NCI-H82 (cell line): Measurements from ENCODE around the gene CASP8AP2.
"Not testable (repeated sequence)": the region's sequence is repeated elsewhere in the genome, so short reads cannot be mapped to it uniquely, and the experiment has no call there.

Experiments used
- DNase-seq: peaks from one replicate; lab custom pipeline; 2025; lab: John Stamatoyannopoulos, UW

The CASP8AP2 gene

GRCh38 chr6:89887452-89888137, 57.9 kb downstream of the CASP8AP2 start:
- no peak for DNase-seq

GRCh38 chr6:89888138-89888514, 58.4 kb downstream of the CASP8AP2 start:
- no peak for DNase-seq

GRCh38 chr6:89888871-89889270, 59.2 kb downstream of the CASP8AP2 start:
- no peak for DNase-seq

GRCh38 chr6:89890845-89891528, 61.3 kb downstream of the CASP8AP2 start:
- peak; percentile 70 for DNase-seq

- DNase-seq, result not testable (repeated sequence)
Observed at GRCh38 chr6:89892577-89892976, 62.9 kb downstream of the CASP8AP2 start.

GRCh38 chr6:89894169-89894568, 64.5 kb downstream of the CASP8AP2 start, which contains the start of gene GJA10:
TSS of gene GJA10 (plus strand) at chr6:89894469. CDS start at chr6:89894469, 0 bp downstream.
- DNase-seq, result no peak

GRCh38 chr6:89895276-89895874, 65.7 kb downstream of the CASP8AP2 start:
- DNase-seq, result peak; percentile 11

GRCh38 chr6:89910001-89910901, 80.6 kb downstream of the CASP8AP2 start:
- DNase-seq, result not testable (repeated sequence)

- DNase-seq, result no peak
Observed at GRCh38 chr6:89910902-89911240, 81.2 kb downstream of the CASP8AP2 start.

GRCh38 chr6:89916136-89916920, 86.6 kb downstream of the CASP8AP2 start:
- no peak for DNase-seq

GRCh38 chr6:89917216-89917615, 87.5 kb downstream of the CASP8AP2 start:
- no peak for DNase-seq

GRCh38 chr6:89917801-89918366, 88.2 kb downstream of the CASP8AP2 start:
- no peak for DNase-seq
